Lower lobe of right lung (tissue), 2 donors: ENCODE results near the gene ARL14. TPM values are rescaled to one million over a fixed set of nuclear protein-coding genes. Genes with fewer than 3 reads are reported as not detected.

Source experiments
- ATAC-seq, 2 donors: fragments of 200-7000 bp; cut with Tn5 transposase; one replicate each; pipeline ENCODE4 v1.9.1; 2020 to 2022; ENCODE audit warnings: mild to moderate bottlenecking in 2 of 2, moderate library complexity in 2 of 2
- DNase-seq: peaks from one replicate; pipeline ENCODE4 v3.0.0-alpha.2; 2020
- H3K27ac ChIP-seq: fragments of 200-600 bp; one replicate; pipeline ENCODE4 v1.8.0; 2022
- H3K27me3 ChIP-seq: fragments of 200-600 bp; one replicate; pipeline ENCODE4 v1.8.0; 2022; ENCODE audit warnings: low read depth
- H3K36me3 ChIP-seq: fragments of 200-600 bp; one replicate; pipeline ENCODE4 v1.8.0; 2022; ENCODE audit warnings: mild to moderate bottlenecking
- H3K4me1 ChIP-seq: fragments of 200-600 bp; one replicate; pipeline ENCODE4 v1.8.0; 2022
- H3K4me3 ChIP-seq: fragments of 200-600 bp; one replicate; pipeline ENCODE4 v1.8.0; 2022; ENCODE audit warnings: mild to moderate bottlenecking
- H3K9me3 ChIP-seq: fragments of 200-600 bp; one replicate; pipeline ENCODE4 v1.8.0; 2022
- CTCF ChIP-seq: fragments of 200-600 bp; IDR thresholded peaks from one replicate; pipeline ENCODE4 v1.8.0; 2022; ENCODE audit warnings: antibody characterized with exemption, mild to moderate bottlenecking
- intact Hi-C: fragments of 100-400 bp; cut with DNase I; formaldehyde crosslinking; loops from one replicate; pipeline ENCODE4 v1.11.0; 2022
- total RNA-seq: library from RNA; stranded (reverse); fragmentation: NEBNext Ultra II Directional; extraction: Animal tissue kit (Norgen Biotek cat#: 25700); gene quantifications from one replicate; pipeline ENCODE4 v1.2.1, GENCODE V29; 2021
- donor health status: DM: no; HTN: yes; CAD: no; lungs with severe emphysema.

The ARL14 gene
- total RNA-seq, 1 donor from 2014 or later: not detected

- no peak for TF ChIP-seq CTCF
- no peak overlapping the region for H3K4me3 ChIP-seq
- no peak for DNase-seq
- H3K9me3 ChIP-seq: no peaks in the 10 kb centered on the region
- no peaks in the 10 kb centered on the region for H3K27me3 ChIP-seq
- no peaks in the 10 kb centered on the region for H3K36me3 ChIP-seq
- H3K4me1 ChIP-seq: no peaks in the 10 kb centered on the region
- intact Hi-C loops: no loop called here
- H3K27ac ChIP-seq: no peak overlapping the region
- no peak for ATAC-seq
Measured at GRCh38 chr3:160638184-160638583, 38.8 kb upstream of the ARL14 start.

- no peak for ATAC-seq
- H3K4me1 ChIP-seq: no peaks in the 10 kb centered on the region
- no peak for DNase-seq
- no peaks in the 10 kb centered on the region for H3K36me3 ChIP-seq
- no peak for TF ChIP-seq CTCF
- intact Hi-C loops: no loop called here
- H3K4me3 ChIP-seq: no peak overlapping the region
- no peaks in the 10 kb centered on the region for H3K9me3 ChIP-seq
- H3K27me3 ChIP-seq: no peaks in the 10 kb centered on the region
- H3K27ac ChIP-seq: no peak overlapping the region
Measured at GRCh38 chr3:160641665-160642309, 35.2 kb upstream of the ARL14 start.

GRCh38 chr3:160643994-160644393 lies 33.0 kb upstream of the ARL14 start:
- DNase-seq (no peak), ATAC-seq (no peak)
- TF ChIP-seq CTCF: no peak
- no peaks in the 10 kb centered on the region for H3K4me1 ChIP-seq
- H3K27ac ChIP-seq: no peak overlapping the region
- no peak overlapping the region for H3K4me3 ChIP-seq
- no peaks in the 10 kb centered on the region for H3K36me3 ChIP-seq
- no peaks in the 10 kb centered on the region for H3K27me3 ChIP-seq
- H3K9me3 ChIP-seq: no peaks in the 10 kb centered on the region
- intact Hi-C loops: no loop called here

- no peak for ATAC-seq
- H3K27me3 ChIP-seq: no peaks in the 10 kb centered on the region
- H3K9me3 ChIP-seq: no peaks in the 10 kb centered on the region
- no peaks in the 10 kb centered on the region for H3K4me1 ChIP-seq
- H3K4me3 ChIP-seq: no peak overlapping the region
- no peak for DNase-seq
- H3K27ac ChIP-seq: no peak overlapping the region
- no peak for TF ChIP-seq CTCF
- no peaks in the 10 kb centered on the region for H3K36me3 ChIP-seq
- intact Hi-C loops: no loop called here
Measured at GRCh38 chr3:160644491-160644890, 32.5 kb upstream of the ARL14 start.

- intact Hi-C loops: no loop called here
- Histone ChIP-seq H3K27ac (no peak overlapping the region), H3K9me3 (no peaks in the 10 kb centered on the region), H3K4me1 (no peaks in the 10 kb centered on the region), H3K4me3 (no peak overlapping the region), H3K36me3 (no peaks in the 10 kb centered on the region), H3K27me3 (no peaks in the 10 kb centered on the region)
- ATAC-seq (no peak), DNase-seq (no peak)
- TF ChIP-seq CTCF: no peak
Measured at GRCh38 chr3:160648701-160649100, 28.3 kb upstream of the ARL14 start.
